Retina (tissue), 1 donor: ENCODE results near the gene TTYH2.
A peak's percentile ranks its signal among the peaks of the same experiment; 100 is the strongest.

ENCODE experiments used
- DNase-seq: peaks from one replicate; pipeline ENCODE4 v3.0.0-alpha.2; 2016

The TTYH2 gene

GRCh38 chr17:74216505-74216904 is 3.1 kb downstream of the TTYH2 start:
- no peak for DNase-seq

- no peak for DNase-seq
Observed at GRCh38 chr17:74217037-74217730, 3.8 kb downstream of the TTYH2 start.

- DNase-seq: no peak
Observed at GRCh38 chr17:74217888-74218287, 4.5 kb downstream of the TTYH2 start.

- DNase-seq: no peak
Observed at GRCh38 chr17:74218436-74218835, 5.1 kb downstream of the TTYH2 start.

GRCh38 chr17:74219576-74220133 is 6.3 kb downstream of the TTYH2 start:
- DNase-seq: no peak

- DNase-seq: no peak
Observed at GRCh38 chr17:74220219-74220618, 6.8 kb downstream of the TTYH2 start.

GRCh38 chr17:74220946-74221818 is 7.8 kb downstream of the TTYH2 start:
- no peak for DNase-seq

- no peak for DNase-seq
Observed at GRCh38 chr17:74222399-74222798, 9.0 kb downstream of the TTYH2 start.

- DNase-seq: no peak
Observed at GRCh38 chr17:74223901-74224300, 10.5 kb downstream of the TTYH2 start.

- DNase-seq: no peak
Observed at GRCh38 chr17:74224959-74225725, 11.8 kb downstream of the TTYH2 start.

- no peak for DNase-seq
Observed at GRCh38 chr17:74226252-74226651, 12.9 kb downstream of the TTYH2 start.

- DNase-seq: no peak
Observed at GRCh38 chr17:74227271-74228080, 14.1 kb downstream of the TTYH2 start.

- DNase-seq: no peak
Observed at GRCh38 chr17:74228306-74228978, 15.1 kb downstream of the TTYH2 start.

GRCh38 chr17:74230896-74231295 is 17.5 kb downstream of the TTYH2 start:
- DNase-seq: no peak

GRCh38 chr17:74231928-74232907 is 18.8 kb downstream of the TTYH2 start:
- no peak for DNase-seq

- DNase-seq: no peak
Observed at GRCh38 chr17:74233937-74234336, 20.6 kb downstream of the TTYH2 start.

GRCh38 chr17:74234486-74234885 is 21.1 kb downstream of the TTYH2 start:
- DNase-seq: no peak

- no peak for DNase-seq
Observed at GRCh38 chr17:74235040-74235581, 21.7 kb downstream of the TTYH2 start.

GRCh38 chr17:74235911-74236371 is 22.6 kb downstream of the TTYH2 start:
- DNase-seq: peak; percentile 50

- no peak for DNase-seq
Observed at GRCh38 chr17:74237321-74237720, 23.9 kb downstream of the TTYH2 start.
